Calu3 (cell line): Measurements from ENCODE around the gene NLRP2B. TPM values are rescaled to one million over a fixed set of nuclear protein-coding genes. Genes with fewer than 3 reads are reported as not detected.

Experiments
- BruUV-seq: library from RNA; stranded (reverse); fragments of 400-500 nt; replicated peaks from 2 replicates; lab custom pipeline; 2021; lab: Mats Ljungman, UMichigan
- CTCF ChIA-PET: fragments of 300-600 bp; sonication (Branson Sonifier 250); formaldehyde crosslinking; loops from one replicate; lab custom pipeline; 2022; ENCODE audit warnings: antibody characterized with exemption; lab: Charles Lee
- DNase-seq: peaks from one replicate; pipeline ENCODE4 v3.0.0; 2022
- H3K27ac Mint-ChIP-seq: one replicate; pipeline ENCODE4 v1.8.0; 2022; ENCODE audit warnings: mixed read lengths; ENCODE audit not compliant: unreplicated experiment
- H3K27me3 Mint-ChIP-seq: one replicate; pipeline ENCODE4 v1.8.0; 2022; ENCODE audit warnings: mixed read lengths; ENCODE audit not compliant: unreplicated experiment
- H3K36me3 Mint-ChIP-seq: one replicate; pipeline ENCODE4 v1.8.0; 2022; ENCODE audit warnings: mild to moderate bottlenecking, moderate library complexity, mixed read lengths; ENCODE audit not compliant: insufficient read depth, unreplicated experiment
- H3K4me1 Mint-ChIP-seq: one replicate; pipeline ENCODE4 v1.8.0; 2022; ENCODE audit warnings: mild to moderate bottlenecking, low read depth, mixed read lengths; ENCODE audit not compliant: unreplicated experiment
- H3K4me3 Mint-ChIP-seq: one replicate; pipeline ENCODE4 v1.8.0; 2022; ENCODE audit warnings: mild to moderate bottlenecking, low read depth, moderate library complexity, mixed read lengths; ENCODE audit not compliant: unreplicated experiment
- H3K9me3 Mint-ChIP-seq: one replicate; pipeline ENCODE4 v1.8.0; 2022; ENCODE audit warnings: low read depth, mixed read lengths; ENCODE audit not compliant: unreplicated experiment
- intact Hi-C: fragments of 100-400 bp; cut with micrococcal nuclease; formaldehyde crosslinking; loops from one replicate; pipeline ENCODE4 v1.10.0; 2022; ENCODE audit not compliant: unreplicated experiment
- total RNA-seq: library from RNA; stranded (reverse); gene quantifications from 2 replicates; pipeline ENCODE4 v1.2.3, GENCODE V29; 2022
- TF ChIP-seq, protein P1 (sequence below): fragments of 200-600 bp; IDR thresholded peaks from one replicate; pipeline ENCODE4 v1.8.0; 2022; ENCODE audit warnings: antibody characterized with exemption; ENCODE audit not compliant: unreplicated experiment

NLRP2B gene
- total RNA-seq, 1 experiment from 2014 or later = not detected

DNA sequence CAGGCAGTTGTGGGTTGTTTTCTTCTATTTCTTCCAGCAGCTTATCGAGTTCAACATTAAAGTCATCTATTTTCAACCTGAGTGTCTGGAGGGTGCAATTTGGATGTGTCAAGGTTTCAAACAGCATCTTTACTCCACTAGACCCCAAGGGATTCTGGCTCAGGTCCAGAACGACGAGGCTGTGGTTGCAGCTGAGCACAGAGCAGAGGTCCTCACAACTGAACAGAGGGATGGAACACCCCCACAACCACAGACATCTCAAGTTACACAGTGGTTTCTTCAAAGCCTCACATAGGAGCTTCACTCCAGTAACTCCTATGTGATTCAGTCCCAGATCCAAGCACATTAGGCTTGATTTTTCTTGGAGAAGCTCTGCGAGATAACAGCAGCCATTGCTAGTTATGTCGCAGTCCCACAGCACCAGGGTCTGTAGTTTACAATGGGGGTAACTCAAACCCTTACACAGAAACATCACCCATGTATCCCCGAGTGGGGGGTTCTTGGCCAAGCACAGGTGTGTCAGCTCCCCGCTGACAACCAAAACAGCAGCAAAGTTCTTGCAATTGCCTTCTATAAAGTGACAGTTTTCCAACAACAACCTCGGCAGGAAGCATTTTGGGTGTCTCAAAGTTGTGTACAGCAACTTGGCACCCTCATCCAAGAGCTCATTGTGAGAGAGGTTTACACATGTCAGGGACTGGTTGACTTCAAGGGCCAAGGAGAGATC lies 2.8 kb downstream of the NLRP2B start:
- no peak for DNase-seq
- Mint-ChIP-seq H3K4me1 (no peaks in the 10 kb centered on the region), H3K4me3 (no peak overlapping the region), H3K9me3 (peaks cover 4% of the 10 kb centered on the region), H3K27ac (no peak overlapping the region), H3K27me3 (no peaks in the 10 kb centered on the region), H3K36me3 (no peaks in the 10 kb centered on the region)
- intact Hi-C loops = no loop called here
- no TSS peak for BruUV-seq
- CTCF ChIA-PET = no interaction called here
- TF ChIP-seq, protein P1, sequence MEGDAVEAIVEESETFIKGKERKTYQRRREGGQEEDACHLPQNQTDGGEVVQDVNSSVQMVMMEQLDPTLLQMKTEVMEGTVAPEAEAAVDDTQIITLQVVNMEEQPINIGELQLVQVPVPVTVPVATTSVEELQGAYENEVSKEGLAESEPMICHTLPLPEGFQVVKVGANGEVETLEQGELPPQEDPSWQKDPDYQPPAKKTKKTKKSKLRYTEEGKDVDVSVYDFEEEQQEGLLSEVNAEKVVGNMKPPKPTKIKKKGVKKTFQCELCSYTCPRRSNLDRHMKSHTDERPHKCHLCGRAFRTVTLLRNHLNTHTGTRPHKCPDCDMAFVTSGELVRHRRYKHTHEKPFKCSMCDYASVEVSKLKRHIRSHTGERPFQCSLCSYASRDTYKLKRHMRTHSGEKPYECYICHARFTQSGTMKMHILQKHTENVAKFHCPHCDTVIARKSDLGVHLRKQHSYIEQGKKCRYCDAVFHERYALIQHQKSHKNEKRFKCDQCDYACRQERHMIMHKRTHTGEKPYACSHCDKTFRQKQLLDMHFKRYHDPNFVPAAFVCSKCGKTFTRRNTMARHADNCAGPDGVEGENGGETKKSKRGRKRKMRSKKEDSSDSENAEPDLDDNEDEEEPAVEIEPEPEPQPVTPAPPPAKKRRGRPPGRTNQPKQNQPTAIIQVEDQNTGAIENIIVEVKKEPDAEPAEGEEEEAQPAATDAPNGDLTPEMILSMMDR = no peak

DNA sequence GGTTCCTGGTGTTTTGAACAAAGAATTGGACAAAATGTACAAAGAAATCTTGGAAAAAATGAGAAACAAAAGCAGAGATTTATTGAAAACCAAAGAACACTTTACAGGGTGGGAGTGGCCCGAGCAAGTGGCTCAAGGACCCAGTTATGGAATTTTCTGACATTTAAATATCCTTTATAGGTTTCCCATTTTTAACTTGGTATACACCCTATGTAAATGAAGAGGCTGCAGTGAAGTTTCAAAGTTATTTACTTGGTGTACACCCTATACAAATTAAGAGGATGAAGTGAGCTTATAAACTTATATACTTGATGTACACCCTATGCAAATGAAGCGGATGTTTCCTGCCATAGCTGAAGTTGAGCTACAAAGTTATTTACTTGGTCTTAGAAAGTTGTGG lies 4.7 kb downstream of the NLRP2B start:
- CTCF ChIA-PET = no interaction called here
- Mint-ChIP-seq H3K9me3 (peaks cover 4% of the 10 kb centered on the region), H3K27me3 (no peaks in the 10 kb centered on the region), H3K27ac (no peak overlapping the region), H3K4me1 (no peaks in the 10 kb centered on the region), H3K4me3 (no peak overlapping the region), H3K36me3 (no peaks in the 10 kb centered on the region)
- BruUV-seq = no TSS peak
- TF ChIP-seq, protein P1 = no peak
- intact Hi-C loops = no loop called here
- DNase-seq = no peak

DNA sequence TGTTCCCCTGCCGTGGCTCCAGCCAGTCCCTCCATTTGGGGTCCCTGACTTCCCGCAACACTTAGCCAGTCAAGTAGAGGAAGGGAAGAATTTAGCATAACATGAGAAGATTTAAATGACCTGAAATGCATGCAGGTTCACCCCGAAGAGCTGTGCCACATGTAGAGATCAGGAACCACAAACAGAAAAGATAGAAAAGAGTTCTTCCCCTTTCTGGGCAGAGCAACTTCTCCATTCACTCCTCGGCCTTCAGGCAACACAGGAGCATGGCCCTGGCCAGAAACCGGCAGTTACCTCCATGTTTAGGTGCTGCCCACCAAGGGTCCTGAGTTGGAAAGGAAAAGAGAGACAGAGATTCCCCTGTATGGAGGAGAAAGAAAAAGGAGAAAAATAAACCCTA lies 5.2 kb downstream of the NLRP2B start:
- intact Hi-C loops = no loop called here
- Mint-ChIP-seq H3K4me1 (no peaks in the 10 kb centered on the region), H3K27ac (no peak overlapping the region), H3K27me3 (no peaks in the 10 kb centered on the region), H3K4me3 (no peak overlapping the region), H3K36me3 (no peaks in the 10 kb centered on the region), H3K9me3 (peaks cover 4% of the 10 kb centered on the region)
- CTCF ChIA-PET = no interaction called here
- DNase-seq = no peak
- TF ChIP-seq, protein P1 = no peak
- no TSS peak for BruUV-seq

DNA sequence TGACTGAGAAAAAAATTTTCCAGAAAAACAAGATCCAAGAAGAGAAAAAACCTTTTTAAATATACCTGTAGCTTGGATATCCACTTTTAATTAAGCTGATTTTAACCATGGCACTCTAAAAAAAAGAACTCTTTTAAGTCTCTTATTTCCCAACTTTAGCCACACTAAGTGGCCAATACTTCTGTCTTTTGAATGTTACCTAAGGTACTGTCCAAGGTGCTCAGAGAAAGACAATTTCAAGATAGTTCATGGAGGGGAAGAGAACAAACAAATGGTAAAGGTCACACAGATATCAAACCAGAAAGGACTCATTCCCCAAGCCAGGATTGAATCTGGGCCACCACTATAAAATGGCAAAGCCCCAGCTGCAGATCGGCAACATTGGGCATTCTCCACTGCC lies 10.1 kb downstream of the NLRP2B start:
- DNase-seq = no peak
- H3K4me3 Mint-ChIP-seq = no peak overlapping the region
- no TSS peak for BruUV-seq
- no peaks in the 10 kb centered on the region for H3K36me3 Mint-ChIP-seq
- CTCF ChIA-PET = no interaction called here
- no peaks in the 10 kb centered on the region for H3K4me1 Mint-ChIP-seq
- H3K27me3 Mint-ChIP-seq = no peaks in the 10 kb centered on the region
- intact Hi-C loops = no loop called here
- H3K27ac Mint-ChIP-seq = no peak overlapping the region
- TF ChIP-seq, protein P1 = no peak
- H3K9me3 Mint-ChIP-seq = peaks cover 3% of the 10 kb centered on the region
